Epidermal melanocyte (primary cell): ENCODE results near the gene MBP.
"Not testable (repeated sequence)": the region's sequence is repeated elsewhere in the genome, so short reads cannot be mapped to it uniquely, and the experiment has no call there.

Experiments used
- DNase-seq: peaks from one replicate; pipeline ENCODE4 v3.0.0; 2011; ENCODE audit warnings: low spot score; ENCODE audit not compliant: insufficient read length

The MBP gene

DNA sequence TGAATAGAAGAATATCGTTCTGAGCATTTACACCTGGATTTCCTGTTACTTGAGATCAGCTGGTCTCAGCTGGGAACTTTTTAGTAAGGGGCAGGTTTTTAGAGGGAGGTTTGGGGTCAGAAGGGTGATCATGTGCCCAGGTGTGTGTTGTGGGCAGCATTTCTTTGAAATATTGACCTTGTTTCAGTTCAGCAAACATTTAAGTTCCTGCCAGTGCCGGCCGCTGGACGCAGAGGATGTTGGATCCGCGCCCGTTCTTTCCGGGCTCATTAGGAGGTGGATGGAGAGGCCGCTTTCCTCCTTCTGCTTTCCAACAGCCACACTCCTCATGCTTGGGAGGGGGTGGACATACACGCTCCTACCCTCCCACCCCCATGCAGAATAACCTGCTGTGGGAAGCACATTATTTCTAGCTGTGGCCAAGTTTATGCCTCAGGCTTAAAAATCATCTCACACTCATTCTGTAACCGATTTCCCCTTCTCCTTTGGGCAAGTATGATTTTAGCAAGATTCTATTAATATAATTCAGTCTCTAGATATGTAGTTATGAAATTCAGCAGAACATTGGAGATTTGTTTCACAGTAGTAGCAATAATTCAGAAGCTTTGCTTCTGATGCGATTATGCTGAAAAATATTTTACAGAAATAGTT lies 178.9 kb downstream of the MBP start:
- DNase-seq: no peak

GRCh38 chr18:76953156-76953555 lies 179.4 kb downstream of the MBP start:
- DNase-seq: no peak

DNA sequence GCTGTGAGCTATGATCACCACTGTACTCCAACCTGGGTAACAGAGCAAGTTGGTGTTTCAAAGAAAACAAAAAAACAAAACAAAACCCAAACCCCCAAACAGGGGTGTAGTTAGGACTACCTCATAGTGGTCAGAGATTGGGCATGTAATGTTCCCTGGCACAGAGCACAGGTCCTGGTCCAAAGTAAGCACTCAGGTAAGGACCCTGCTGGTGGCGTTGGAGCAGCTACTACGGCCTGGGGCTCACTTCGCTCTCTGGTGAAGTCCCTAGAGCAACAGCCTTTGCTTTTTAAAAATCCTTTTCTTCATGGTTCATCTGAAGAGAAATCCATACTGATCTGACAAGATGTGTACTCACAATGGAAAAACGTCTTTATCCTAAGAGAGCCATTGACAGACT lies 179.8 kb downstream of the MBP start:
- DNase-seq: no peak

GRCh38 chr18:76951456-76952247 lies 180.9 kb downstream of the MBP start:
- no peak for DNase-seq

GRCh38 chr18:76948345-76948744 lies 184.2 kb downstream of the MBP start:
- no peak for DNase-seq

- DNase-seq: not testable (repeated sequence)
Observed at GRCh38 chr18:76944346-76944745, 188.2 kb downstream of the MBP start.

DNA sequence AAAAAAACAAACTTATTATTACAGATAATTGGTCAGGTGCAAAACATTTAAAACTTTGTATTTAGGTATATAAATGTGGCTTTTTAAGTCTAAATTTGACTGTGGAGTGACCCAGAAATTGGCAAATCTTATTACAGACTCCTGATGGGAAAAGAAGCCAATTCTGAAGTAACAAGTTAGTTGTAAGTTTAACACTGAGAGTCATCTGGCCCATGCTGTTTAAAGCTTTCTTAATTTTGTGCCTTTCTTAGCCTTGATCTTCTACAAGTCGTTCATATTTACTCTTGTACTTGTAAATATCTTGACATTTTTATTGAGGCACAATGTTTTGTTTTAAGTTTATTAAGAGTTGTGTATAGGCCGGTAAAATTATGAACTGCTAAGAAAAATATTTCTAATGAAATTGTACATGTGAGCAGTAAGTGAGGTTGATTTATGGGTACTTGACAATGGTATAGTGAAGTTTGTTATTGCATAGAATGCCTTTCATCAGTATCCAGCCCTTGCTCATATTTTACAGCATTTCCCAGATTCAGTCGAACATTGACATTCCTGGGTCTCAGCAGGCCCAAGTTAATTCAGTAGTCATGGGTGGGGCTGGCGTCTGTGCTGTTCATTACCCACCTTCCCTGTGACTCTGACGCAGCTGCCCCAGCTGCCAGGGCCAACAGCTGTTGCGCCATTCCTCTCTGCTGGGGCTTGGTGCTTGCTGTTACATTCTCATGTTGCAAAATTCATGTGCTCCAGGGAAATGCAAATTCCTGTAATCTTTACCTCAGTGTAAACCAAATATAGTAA lies 188.8 kb downstream of the MBP start:
- no peak for DNase-seq

- DNase-seq: no peak
Observed at GRCh38 chr18:76941284-76941683, 191.3 kb downstream of the MBP start.

GRCh38 chr18:76938619-76939018 lies 194.0 kb downstream of the MBP start:
- DNase-seq: no peak

- no peak for DNase-seq
Observed at GRCh38 chr18:76937597-76937996, 195.0 kb downstream of the MBP start.

DNA sequence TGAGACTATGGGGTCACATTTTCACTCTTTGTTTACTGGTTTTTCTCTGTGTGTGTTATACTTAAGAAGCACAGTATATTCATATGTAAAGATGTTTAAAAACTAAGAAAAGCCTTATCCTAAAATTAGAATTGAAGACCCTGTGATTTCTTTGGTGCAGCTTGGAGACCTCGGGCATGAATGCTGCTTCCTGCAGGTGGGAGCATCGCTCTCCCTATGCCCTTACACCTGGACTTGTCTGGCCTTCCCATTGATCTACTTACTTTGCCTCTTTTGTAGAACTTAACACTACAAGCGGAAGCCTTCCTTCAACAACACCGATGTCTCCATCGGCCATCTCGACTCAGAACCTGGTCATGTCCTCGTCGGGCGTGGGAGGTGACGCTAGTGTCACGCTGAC lies 195.7 kb downstream of the MBP start:
- no peak for DNase-seq

DNA sequence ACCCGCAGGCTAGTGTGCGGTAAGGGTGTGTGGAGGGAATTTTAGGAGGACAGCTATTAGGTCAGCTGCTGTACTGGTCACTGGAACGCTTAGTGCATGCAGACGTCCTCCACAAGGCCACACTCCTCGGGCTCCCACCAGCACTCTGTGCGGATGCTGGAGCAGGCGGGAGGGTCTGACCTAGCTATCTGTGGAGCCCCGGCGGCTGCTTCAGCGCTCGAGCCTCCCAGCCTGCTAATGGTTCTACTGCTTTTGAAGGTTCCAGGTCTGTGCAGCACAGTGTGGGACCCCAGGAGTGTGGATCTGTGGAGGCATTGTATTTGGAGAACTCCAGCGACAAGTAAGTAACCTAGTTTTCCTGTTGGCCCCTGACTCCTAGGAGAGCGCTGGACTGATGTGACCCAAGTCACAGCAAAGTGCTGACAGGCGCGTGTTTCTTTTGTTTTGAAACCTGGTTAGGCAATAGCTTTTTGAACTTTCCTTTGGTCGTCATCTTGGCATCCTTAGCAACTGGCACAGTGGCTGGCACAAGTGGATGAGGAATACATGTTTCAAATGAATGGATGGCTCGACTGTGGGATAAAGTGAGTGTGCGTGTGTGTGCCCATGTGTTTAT lies 196.8 kb downstream of the MBP start:
- DNase-seq: no peak

- no peak for DNase-seq
Observed at GRCh38 chr18:76932026-76932819, 200.4 kb downstream of the MBP start.

- DNase-seq: no peak
Observed at GRCh38 chr18:76931171-76931570, 201.4 kb downstream of the MBP start.
